Activated T-helper 9 cell treated with anti-CD3 and anti-CD28 coated beads, Interleukin-2, amount 50 U/mL, for 16 hours (primary cell): ENCODE measurements around the gene DDX21.
"Not testable (repeated sequence)": the region's sequence is repeated elsewhere in the genome, so short reads cannot be mapped to it uniquely, and the experiment has no call there.

ENCODE experiments used
- DNase-seq: peaks from one replicate; pipeline ENCODE4 v3.0.0-alpha.2; 2020; ENCODE audit warnings: low read depth

Gene DDX21

DNA sequence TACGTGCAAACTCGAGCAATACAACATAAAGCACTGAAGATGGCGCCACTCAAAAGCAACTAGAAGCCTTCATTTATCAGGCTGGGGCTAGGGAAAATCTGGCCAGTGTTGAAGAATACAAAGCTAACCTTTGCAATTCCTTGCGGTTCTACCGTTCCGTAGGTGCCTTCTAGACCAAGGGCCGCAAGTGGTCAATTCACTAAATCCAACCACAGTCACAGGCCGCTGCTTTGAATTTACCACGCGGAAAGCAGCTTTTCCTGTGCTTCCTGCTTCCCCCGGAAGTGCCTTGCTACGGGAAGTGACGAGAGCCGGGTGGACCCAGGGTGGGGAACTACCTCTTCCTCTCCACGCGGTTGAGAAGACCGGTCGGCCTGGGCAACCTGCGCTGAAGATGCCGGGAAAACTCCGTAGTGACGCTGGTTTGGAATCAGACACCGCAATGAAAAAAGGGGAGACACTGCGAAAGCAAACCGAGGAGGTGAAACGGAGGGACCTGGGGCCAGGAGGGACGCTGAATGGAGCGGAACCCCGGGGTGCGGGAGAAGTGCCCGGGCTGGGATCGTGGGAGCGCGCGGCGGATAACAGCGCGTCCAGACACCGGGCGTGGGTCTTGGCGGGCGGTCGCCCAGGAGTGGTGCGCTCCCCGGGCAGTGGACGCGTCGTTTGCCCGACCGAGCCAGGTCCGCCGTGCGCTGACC is at the start of gene DDX21:
Gene DDX21 (plus strand): TSS at position 339 of the 701 bp plus-strand sequence. CDS start 56 bp downstream, at position 395.
- peak; percentile 81 for DNase-seq

DNA sequence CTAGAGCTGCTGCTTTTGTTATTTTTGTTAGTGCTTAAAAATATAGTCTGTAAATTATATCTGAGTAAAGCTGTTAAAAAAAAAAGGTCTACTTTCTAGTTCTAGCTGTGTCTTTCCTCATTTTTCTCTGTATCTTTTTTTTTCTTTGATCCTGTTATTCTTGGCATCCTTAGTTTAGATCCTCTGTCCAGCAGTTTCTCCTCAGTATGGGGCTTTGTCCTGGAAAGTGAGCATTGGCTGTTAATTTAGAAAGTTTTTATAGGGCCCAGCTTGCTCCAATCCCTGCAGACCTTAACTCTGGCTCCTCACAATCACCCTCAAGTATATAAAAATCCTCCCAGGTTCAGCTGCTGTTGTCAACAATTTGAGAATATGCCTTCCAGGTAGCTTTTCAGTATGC is 31.4 kb upstream of the DDX21 start:
- DNase-seq = no peak

DNA sequence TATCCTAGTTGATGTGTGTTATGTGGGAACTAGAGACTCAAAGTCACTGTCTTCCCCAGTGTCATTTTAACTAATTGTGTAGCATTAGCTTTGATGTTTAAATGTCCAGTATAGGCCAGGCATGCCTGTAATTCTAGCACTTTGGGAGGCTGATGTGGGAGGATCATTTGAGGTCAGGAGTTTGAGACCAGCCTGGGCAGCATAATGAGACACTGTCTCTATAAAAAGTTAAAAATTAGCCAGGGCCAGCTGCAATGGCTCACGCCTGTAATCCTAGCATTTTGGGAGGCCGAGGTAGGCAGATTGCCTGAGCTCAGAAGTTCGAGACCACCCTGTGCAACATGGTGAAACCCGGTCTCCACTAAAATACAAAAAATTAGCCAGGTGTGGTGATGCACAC is 30.5 kb upstream of the DDX21 start:
- no peak for DNase-seq

DNA sequence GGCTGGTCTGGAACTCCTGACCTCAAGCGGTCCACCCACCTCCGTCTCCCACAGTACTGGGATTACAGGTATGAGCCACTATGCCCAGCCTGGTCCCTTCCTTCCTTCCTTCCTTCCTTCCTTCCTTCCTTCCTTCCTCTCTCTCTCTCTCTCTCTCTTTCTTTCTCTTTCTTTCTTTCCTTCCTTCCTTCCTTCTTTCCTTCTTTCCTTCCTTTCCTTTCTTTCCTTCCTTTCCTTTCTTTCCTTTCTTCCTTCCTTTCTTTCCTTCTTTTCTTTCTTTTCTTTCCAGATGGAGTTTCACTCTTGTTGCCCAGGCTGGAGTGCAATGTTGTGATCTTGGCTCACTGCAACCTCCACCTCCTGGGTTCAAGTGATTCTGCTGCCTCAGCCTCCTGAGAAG is 26.8 kb upstream of the DDX21 start:
- DNase-seq = not testable (repeated sequence)

DNA sequence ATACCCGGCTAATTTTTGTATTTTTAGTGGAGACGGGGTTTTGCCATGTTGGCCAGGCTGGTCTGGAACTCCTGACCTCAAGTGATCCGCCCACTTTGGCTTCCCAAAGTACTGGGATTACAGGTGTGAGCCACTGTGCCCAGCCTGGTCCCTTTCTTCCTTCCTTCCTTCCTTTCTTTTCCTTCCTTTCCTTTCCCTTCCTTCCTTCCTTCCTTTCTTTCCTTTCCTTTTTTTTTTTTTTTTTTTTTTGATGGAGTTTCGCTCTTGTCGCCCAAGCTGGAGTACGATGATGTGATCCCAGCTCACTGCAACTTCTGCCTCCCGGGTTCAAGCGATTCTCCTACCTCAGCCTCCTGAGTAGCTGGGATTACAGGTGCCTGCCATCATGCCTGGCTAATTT is 26.1 kb upstream of the DDX21 start:
- DNase-seq = not testable (repeated sequence)

DNA sequence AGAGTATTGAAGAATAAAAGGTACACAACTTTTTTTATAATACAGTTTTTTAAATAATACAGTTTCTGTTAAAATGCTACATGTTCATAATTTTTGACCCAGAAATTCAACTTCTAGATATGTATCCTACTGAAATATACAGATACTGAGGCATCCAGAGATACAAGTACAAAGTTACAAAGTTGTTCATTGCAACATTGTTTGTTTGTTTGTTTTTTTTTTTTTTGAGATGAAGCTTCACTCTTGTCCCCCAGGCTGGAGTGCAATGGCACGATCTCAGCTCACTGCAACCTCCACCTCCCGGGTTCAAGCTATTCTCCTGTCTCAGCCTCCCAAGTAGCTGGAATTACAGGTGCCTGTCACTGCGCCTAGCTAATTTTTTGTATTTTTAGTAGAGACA is 23.1 kb upstream of the DDX21 start:
- not testable (repeated sequence) for DNase-seq

DNA sequence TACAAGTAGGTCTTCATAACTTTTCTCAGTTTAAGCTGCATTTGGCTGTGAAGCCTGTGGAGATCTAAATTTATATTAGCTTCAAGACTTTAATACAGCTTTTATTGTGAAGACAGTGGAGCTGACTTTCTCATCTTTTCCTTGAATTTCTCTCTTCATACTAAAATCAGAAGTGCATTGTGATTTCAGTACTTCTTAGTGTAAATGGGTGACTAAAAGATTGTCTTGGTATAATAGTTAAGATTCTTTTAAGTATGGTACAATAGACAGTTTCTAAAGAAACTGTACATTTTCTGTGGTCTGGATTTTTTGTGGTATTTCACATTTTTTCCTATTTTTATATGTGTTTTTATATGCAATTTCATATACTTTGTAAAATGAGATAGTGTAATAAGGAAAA is 21.0 kb upstream of the DDX21 start:
- no peak for DNase-seq

DNA sequence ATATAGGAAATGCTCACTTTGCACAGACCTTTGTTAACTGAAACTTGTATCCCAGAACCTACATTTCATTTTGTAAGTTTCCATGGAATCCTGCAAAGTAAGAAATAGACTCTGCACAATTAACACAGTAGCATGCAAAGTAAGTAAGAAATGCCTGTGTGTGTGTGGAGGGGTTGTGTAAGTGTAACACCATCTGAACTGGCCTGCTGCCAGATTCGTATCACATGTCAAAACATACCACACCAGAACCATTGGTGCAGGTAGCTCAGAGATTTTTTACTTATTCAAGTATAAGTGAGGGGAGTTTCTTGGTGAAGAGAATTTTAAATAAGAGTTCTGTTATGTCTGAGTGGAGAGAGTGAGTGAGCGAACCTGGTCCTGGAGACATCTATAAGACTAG is 17.9 kb upstream of the DDX21 start:
- no peak for DNase-seq

DNA sequence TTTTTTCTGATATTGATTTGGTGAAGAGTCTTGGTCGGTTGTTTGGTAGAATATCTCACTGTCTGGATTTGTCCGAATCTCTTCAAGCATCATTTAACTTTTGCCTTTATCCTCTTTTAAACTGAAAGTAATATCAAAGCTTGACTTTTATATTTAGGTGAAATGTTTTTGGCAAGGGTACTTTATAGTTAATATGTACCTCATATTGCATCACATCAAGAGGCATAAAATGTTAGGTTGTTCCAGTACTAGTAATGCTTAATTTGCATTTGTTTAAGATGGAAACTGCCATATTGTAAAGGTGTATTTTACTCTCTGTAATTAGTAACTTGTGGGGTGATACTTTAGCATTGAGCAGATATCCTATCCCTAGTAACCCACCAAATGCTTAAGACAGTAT is 17.1 kb upstream of the DDX21 start:
- no peak for DNase-seq

DNA sequence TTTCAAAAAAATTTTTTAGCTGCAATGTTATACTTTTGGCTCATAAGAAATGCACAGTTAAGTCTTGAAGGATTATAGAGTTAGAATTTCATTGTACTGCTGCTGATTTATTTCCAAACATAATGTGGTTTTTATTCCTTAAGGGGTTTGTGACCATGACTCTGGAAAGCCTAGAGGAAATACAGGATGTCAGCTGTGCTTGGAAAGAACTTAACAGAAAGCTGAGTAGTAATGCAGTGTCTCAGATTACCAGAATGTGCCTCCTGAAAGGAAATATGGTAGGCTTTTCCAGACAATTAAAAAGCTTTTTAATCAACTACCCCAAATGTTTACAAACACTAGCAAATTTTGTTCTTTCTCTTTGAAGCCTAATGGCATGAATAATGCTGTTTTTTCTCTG is 15.1 kb upstream of the DDX21 start:
- not testable (repeated sequence) for DNase-seq

DNA sequence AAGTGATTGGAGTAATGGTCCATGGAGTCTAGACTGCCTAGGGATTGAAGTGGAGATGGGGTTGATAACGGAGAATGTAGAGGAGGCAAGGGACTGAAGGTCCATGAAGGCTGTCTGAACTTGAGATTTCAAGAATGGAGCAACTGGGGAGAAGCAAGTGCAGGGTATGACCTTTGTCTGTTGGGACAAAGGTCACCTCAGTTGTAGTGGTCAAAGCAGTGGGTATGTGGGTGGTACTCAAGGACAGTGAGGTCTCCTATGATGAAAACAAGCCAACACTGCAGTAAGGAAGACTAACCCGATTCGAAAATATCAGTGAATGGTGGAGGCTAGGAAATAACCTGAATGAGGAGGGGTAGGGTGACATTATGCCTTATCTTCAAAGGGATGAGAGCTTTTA is 5.4 kb upstream of the DDX21 start:
- DNase-seq = no peak

DNA sequence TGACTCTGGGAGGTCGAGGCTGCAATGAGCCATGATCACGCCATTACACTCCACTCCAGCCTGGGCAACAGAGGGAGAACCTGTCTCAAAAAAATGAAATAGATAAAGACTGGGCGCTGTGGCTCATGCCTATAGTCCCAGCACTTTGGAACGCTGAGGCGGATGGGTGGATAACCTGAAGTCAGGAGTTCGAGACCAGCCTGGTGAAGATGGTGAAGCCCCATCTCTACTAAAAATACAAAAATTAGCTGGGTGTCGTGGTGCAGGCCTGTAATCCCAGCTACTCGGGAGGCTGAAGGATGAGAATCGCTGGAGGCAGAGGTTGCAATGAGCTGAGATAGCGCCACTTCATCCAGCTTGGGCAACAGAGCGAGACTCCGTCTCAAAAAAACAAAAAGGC is 1.1 kb upstream of the DDX21 start:
- no peak for DNase-seq

DNA sequence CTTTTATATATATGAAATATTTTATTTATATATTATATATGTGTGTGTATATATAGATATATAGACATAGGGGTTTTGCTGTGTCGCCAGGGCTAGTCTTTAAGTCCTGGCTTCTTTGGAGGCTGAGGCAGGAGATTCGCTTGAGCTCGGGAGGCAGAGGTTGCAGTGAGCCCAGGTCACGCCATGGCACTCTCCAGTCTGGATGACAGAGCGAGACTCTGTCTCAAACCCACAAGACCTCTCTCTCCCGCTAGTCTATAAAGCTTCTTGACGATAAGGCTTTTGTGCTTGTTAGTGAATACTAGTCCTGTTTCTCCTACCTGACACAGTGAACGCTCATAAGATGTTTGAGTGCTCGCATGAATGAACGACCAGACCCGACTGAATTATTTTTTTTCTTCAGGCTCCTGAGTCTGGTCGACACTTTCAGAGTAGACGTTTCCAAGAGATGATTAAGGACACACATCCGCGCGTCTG is 577 bp upstream of the DDX21 start:
- DNase-seq = no peak

DNA sequence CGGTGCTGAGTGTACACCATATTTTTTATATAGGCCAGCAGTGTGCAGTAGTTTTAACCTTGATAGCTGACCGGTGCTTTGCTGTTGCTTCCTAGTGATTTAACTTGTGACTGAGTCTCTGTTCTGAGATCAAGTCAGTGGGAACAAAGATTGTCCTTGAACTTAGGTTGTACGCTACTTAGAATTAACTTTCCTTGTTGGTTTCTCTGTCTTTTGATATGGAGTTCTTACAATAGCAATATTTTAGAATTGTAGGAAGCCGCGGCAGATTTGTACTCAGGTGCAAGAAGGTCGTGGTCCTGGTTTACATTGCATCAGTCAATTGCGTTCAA is 1.3 kb downstream of the DDX21 start:
- no peak for DNase-seq

DNA sequence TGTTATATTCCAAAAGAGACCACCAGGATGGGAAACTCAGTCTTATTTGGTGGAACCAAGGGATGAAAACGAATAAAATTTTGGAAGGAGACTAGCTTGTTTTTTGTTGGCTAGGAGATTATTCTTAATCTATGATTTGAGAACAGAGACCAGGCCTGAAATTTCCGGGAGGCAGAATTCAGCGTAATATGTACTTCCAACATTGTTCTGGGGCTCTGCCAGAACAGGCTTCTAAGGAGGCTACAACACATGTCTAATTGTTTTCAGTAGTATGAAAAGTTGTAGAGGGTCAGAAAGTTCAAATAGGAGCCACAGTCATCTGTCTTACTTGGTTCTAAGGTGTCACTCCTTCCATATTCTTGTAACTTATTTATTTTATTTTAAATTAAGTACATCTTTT is 1.7 kb downstream of the DDX21 start:
- no peak for DNase-seq

DNA sequence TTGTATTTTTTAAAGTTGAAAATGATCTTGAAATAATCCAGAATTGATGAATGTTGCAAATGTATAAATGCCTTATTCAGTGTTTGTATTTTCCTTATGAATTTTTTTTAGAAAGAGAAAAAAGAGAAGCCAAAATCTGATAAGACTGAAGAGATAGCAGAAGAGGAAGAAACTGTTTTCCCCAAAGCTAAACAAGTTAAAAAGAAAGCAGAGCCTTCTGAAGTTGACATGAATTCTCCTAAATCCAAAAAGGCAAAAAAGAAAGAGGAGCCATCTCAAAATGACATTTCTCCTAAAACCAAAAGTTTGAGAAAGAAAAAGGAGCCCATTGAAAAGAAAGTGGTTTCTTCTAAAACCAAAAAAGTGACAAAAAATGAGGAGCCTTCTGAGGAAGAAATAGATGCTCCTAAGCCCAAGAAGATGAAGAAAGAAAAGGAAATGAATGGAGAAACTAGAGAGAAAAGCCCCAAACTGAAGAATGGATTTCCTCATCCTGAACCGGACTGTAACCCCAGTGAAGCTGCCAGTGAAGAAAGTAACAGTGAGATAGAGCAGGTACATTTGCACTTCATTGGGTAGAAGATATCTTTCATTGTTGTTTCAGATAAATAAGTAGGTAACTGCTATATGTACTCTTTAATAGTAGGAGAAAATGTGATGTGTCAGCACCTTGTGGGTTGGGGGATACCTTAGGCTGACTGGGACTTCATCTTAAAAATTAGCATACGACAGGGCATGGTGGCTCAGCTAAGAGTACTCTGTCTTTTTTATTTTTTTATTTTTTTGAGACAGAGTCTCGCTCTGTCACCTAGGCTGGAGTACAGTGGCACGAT is 3.9 kb downstream of the DDX21 start:
- DNase-seq = no peak

DNA sequence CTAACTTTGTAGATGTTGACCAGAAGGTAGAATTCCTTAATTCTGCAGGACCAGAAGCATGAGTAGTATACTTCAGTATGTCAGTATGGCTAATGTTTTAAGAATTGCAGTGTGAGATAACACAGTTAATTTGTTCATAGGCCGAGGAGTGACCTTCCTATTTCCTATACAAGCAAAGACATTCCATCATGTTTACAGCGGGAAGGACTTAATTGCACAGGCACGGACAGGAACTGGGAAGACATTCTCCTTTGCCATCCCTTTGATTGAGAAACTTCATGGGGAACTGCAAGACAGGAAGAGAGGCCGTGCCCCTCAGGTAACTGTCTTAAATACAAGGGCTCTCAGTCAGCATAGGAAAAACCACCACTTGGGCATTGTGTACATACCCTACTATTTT is 7.2 kb downstream of the DDX21 start:
- no peak for DNase-seq

DNA sequence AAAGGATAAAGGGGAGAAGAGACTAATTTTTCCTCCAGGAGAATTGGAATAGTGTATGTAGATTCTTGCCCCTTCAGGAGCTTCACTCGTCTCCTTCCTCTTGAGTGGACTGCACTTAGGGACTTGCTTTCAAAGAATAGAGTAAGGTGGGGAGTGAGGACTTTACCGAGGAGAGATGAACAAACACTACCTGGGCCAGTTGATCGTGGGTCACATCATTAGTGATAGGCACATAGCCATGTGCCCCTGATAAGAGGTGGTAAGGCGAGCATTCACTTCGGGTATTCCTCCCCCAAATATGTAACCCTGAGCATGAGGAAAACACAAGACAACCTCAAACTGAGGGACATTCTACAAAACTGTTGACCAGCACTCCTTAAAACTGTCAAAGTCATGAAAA is 18.0 kb downstream of the DDX21 start:
- DNase-seq = no peak

DNA sequence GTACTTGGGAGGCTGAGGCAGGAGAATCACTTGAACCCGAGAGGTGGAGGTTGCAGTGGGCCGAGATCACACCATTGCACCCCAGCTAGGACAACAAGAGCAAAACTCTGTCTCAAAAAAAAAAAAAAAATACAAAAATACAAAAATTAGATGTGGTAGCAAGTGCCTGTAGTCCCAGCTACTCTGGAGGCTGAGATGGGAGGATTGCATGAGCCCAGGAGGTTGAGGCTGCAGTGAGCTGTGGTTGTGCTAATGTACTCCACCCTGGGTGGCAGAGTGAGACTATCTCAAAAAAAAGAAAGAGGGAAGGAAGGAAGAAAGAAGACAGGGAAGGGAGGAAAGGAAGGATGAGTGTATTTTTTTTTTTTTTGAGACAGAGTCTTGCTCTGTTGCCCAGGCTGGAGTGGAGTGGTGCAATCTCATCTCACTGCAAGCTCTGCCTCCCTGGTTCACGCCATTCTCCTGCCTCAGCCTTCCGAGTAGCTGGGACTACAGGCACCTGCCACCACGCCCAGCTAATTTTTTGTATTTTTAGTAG is 20.0 kb downstream of the DDX21 start:
- DNase-seq = not testable (repeated sequence)

DNA sequence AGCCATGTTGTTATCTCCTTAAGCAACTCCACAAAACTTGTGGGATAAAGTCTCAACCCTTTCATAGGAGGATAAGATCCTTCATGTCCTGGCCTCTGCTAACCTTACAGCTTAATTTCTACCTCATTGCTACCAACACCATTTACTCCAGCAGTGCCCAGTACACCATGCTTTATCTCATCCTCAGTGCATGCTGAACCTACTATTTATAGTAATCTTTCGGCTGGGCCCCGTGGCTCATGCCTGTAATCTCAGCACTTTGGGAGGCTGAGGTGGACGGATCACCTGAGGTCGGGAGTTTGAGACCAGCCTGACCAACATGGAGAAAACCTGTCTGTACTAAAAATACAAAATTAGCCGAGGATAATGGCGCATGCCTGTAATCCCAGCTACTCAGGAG is 23.8 kb downstream of the DDX21 start:
- DNase-seq = not testable (repeated sequence)

DNA sequence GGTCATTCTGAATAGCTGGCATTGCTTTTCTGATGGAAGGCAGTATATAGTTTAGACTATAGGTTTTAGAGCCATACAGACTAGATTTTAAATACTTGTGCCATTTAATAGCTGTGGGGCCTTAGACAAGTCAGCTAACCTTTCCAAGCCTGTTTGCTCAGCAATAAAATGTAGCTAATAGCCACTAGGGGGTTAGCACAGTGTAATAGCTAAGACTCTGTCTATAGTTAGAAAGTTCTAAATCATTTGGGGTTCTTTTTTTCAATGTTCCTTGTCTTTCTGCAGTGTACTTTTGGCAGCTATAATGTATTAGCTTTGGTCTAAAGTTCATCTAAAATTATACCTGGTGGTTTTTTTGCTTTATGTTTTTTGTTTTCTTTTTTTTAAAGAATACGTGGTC is 25.1 kb downstream of the DDX21 start:
- DNase-seq = no peak

DNA sequence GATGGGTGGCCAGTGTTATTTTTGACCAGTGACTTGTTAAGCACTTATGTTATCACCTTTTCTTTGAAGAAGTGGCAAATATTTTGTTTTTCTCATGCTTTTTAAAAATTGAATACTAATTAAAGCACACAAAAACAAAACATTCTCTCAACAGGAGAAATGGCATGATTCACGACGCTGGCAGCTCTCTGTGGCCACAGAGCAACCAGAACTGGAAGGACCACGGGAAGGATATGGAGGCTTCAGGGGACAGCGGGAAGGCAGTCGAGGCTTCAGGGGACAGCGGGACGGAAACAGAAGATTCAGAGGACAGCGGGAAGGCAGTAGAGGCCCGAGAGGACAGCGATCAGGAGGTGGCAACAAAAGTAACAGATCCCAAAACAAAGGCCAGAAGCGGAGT is 26.4 kb downstream of the DDX21 start:
- no peak for DNase-seq

DNA sequence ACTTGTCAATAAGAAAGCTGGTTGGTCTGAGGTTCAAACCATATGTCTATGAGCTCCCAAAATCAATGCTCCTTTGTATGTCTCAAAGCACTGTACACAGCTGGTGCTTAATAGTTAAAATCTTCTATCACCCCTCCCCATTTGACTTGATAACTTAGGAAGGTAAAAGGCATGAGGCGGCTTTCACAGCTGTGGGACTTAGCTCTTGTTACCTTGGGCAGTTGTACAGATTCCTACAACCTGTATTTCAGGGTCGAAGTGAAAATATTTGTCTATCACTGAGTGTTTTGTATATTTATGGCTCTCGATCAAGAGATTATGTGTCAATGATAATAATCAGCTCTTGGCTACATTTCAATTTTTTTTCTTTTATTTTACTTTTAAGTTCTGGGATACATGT is 31.6 kb downstream of the DDX21 start:
- DNase-seq = no peak
